NOMO-1 treated with DMSO at 0.1 percent for 48 hours (cell line): Measurements from ENCODE around the gene EVI5L.

Experiments
- DNase-seq: peaks from one replicate; lab custom pipeline; 2025; ENCODE audit not compliant: unreplicated experiment; lab: John Stamatoyannopoulos, UW

Gene EVI5L

DNA sequence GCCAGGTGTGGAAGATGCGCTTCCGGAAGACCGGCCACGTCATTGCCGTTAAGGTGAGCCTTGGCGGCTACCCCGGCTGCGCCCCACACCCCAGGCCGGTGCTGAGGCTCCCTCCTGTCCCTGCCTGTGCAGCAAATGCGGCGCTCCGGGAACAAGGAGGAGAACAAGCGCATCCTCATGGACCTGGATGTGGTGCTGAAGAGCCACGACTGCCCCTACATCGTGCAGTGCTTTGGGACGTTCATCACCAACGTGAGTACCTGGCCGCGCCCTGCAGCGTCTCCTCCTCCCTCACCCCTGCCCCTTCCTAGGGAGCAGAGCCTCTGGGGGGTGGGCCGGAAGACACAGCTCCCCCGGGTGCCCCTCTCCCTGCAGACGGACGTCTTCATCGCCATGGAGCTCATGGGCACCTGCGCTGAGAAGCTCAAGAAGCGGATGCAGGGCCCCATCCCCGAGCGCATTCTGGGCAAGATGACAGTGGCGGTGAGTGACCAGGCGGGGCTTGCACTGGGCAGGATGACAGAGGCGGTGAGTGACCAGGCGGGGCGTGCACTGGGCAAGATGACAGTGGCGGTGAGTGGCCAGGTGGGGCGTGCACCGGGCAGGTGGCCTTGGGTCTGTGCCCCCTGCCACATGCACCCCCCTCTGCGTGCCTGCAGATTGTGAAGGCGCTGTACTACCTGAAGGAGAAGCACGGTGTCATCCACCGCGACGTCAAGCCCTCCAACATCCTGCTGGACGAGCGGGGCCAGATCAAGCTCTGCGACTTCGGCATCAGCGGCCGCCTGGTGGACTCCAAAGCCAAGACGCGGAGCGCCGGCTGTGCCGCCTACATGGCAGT is 80.5 kb downstream of the EVI5L start:
- no peak for DNase-seq

DNA sequence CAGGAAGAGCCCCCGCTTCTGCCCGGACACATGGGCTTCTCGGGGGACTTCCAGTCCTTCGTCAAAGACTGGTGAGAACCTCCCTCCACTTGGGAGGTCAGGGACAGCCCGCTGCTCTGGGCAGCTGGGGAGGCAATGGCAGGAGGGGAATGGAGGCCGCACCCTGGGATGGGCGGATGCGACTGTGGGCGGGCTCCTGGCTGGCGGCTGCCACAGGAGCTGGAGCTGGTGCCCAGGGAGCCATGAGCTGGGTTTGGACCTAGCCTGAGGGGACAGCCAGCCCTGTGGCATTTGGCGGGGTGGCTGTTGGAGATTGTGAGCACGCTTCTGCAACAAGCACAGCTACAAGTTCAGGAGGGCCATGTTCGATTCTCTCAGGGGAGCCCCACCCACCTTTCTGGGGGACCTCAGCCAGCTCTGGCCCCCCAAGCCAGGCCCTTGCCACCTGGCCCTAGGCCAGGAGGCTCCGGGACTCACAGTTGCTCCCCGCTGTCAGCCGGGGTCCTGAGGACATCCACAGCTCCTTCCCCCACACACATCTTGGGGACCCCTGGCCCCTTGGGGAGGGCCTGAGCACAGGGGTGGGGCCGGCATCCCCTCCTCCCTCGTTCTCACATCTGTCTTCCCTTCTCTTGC is 81.6 kb downstream of the EVI5L start:
- DNase-seq: no peak

DNA sequence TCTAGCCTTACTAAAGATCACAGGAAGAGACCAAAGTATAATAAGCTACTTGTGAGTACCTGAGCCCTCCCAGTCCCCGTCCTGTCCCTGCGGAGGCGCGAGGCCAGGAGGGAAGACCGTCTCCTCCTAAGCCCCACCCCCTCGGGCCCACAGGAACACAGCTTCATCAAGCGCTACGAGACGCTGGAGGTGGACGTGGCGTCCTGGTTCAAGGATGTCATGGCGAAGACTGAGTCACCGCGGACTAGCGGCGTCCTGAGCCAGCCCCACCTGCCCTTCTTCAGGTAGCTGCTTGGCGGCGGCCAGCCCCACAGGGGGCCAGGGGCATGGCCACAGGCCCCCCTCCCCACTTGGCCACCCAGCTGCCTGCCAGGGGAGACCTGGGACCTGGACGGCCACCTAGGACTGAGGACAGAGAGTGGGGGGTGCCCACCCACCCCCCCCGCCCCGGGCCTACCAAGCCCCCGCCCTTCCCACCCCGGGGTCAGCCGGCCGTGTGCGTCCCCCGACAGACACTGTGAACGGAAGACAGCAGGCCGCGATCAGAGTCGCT is 82.2 kb downstream of the EVI5L start:
- DNase-seq: no peak

DNA sequence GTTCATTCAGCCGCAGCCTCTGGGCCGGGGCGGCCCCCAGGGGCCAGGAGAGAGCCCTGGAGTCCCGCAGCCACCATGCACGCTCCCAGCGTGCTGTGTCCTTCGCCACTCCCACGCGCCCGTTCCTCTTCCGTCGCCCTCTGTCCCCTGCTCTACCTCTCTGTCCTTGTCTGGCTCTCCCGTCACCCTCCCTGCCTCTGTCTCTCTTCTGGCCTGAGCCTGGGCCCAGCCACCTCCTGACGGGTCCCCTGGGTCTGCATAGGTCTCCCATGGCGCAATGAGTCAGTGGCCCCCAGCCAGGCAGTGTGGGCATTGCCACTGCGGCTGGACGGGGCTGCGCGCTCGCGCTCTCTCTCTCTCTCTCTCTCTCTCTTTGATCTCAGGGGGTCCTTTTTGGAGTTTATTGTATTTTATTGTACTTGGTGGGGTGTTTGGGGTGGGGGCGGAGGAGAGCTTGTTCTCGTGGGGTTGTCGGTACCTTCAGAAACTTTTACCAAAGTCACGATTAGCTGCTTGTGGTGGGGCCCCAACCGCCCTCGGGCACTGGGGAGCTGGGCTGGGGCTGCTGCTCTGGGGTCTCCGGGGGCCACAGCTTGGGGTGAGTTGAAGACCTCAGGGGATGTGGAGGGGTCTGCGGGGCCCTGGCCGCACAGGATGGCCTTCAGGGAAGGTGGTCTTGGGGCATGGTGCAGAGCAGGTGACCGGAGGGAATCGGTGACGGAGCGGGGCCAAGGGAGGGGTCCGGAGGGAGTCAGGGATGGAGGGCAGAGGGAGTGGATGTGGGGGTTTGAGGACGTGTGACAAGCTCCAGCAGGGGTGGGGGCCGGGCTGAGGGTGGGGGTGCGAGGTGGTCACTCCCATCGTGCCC is 82.9 kb downstream of the EVI5L start:
- no peak for DNase-seq

- no peak for DNase-seq
Measured at GRCh38 chr19:7913652-7914051, 83.6 kb downstream of the EVI5L start.

- DNase-seq: no peak
Measured at GRCh38 chr19:7914099-7914498, 84.1 kb downstream of the EVI5L start.
